HCT116 (cell line): ENCODE results near the gene INAFM1. TPM values are rescaled to one million over a fixed set of nuclear protein-coding genes. Genes with fewer than 3 reads are reported as not detected.

Experiments
- CTCF ChIP-seq, 3 experiments: fragments of 200-600 bp in 1 of 3; sonication (generic) in 1 of 3; IDR thresholded peaks in 2 of 3; conservative IDR thresholded peaks in 1 of 3; 2 replicates each; pipeline ENCODE4 v1.5.1; 2012 to 2017; ENCODE audit warnings: low read depth in 2 of 3, low read length in 2 of 3, antibody characterized with exemption in 1 of 3, borderline replicate concordance in 1 of 3, control low read depth in 1 of 3, mild to moderate bottlenecking in 1 of 3, mixed read lengths in 1 of 3, mixed run types in 1 of 3, moderate library complexity in 1 of 3; ENCODE audit not compliant: insufficient read depth in 1 of 3
- EGR1 ChIP-seq: IDR thresholded peaks from 2 replicates; pipeline ENCODE4 v1.6.1; 2012; ENCODE audit warnings: low read depth
- EZH2 ChIP-seq: fragments of 200-600 bp; sonication (generic); IDR thresholded peaks from 2 replicates; pipeline ENCODE4 v1.6.1; 2017; ENCODE audit warnings: antibody characterized with exemption, mixed run types
- JUND ChIP-seq: IDR thresholded peaks from 2 replicates; pipeline ENCODE4 v1.6.1; 2012
- MAX ChIP-seq: IDR thresholded peaks from 2 replicates; pipeline ENCODE4 v1.6.1; 2012
- POLR2A ChIP-seq: IDR thresholded peaks from 2 replicates; pipeline ENCODE4 v1.7.0; 2011; ENCODE audit warnings: borderline replicate concordance; ENCODE audit not compliant: insufficient read depth, insufficient read length; ENCODE audit errors: extremely low read depth
- RAD21 ChIP-seq: IDR thresholded peaks from 2 replicates; pipeline ENCODE4 v1.6.1; 2012; ENCODE audit warnings: low read depth, mild to moderate bottlenecking
- REST ChIP-seq: IDR thresholded peaks from 2 replicates; pipeline ENCODE4 v1.6.1; 2012; ENCODE audit warnings: low read depth
- SIN3A ChIP-seq: IDR thresholded peaks from 2 replicates; pipeline ENCODE4 v1.6.1; 2012; ENCODE audit warnings: low read depth
- SP1 ChIP-seq: IDR thresholded peaks from 2 replicates; pipeline ENCODE4 v1.6.1; 2012; ENCODE audit warnings: low read depth
- total RNA-seq: library from RNA; stranded (reverse); gene quantifications from one replicate; pipeline ENCODE4 v1.2.1, GENCODE V29; 2021; ENCODE audit not compliant: unreplicated experiment

The INAFM1 gene
- total RNA-seq, 1 experiment from 2014 or later: 22.9 TPM

GRCh38 chr19:47225746-47226425, 48.8 kb upstream of the INAFM1 start (continued):
- TF ChIP-seq REST: no peak
- TF ChIP-seq EGR1: 0 out of 2 replicates have a peak, but pooled peaks have one; percentile 21
- TF ChIP-seq CTCF (IDR thresholded peaks at IDR 0.05 in 2 of 3, conservative IDR thresholded peaks at IDR 0.05 in 1 of 3; ENCODE audit: borderline replicate concordance in 1 of 3, insufficient read depth in 1 of 3, low read depth in 2 of 3, low read length in 2 of 3): no peak
- peak; percentile 74; the same call in 1 of the 2 replicates for TF ChIP-seq SP1
- peak; percentile 99 for TF ChIP-seq POLR2A
- peak; percentile 95 for TF ChIP-seq SIN3A
- TF ChIP-seq RAD21: no peak
- TF ChIP-seq JUND: peak; percentile 51; the same call in 1 of the 2 replicates
- TF ChIP-seq MAX: 0 out of 2 replicates have a peak, but pooled peaks have one; percentile 7
- TF ChIP-seq EZH2: no peak
